BLaER1 (cell line): Measurements from ENCODE around the gene SEMA4B.

ENCODE experiments used
- H3K27ac ChIP-seq: shearing (Covaris generic); formaldehyde crosslinking; 2 replicates; pipeline ENCODE4 v1.8.1; 2022
- H3K27me3 ChIP-seq: shearing (Covaris generic); formaldehyde crosslinking; 2 replicates; pipeline ENCODE4 v1.8.1; 2022
- H3K36me3 ChIP-seq: shearing (Covaris generic); formaldehyde crosslinking; 2 replicates; pipeline ENCODE4 v1.8.1; 2022
- H3K4me1 ChIP-seq: shearing (Covaris generic); formaldehyde crosslinking; 2 replicates; pipeline ENCODE4 v1.8.1; 2022
- H3K4me2 ChIP-seq: shearing (Covaris generic); formaldehyde crosslinking; 2 replicates; pipeline ENCODE4 v1.8.1; 2022
- H3K4me3 ChIP-seq: shearing (Covaris generic); formaldehyde crosslinking; 2 replicates; pipeline ENCODE4 v1.8.1; 2022
- H3K9ac ChIP-seq: shearing (Covaris generic); formaldehyde crosslinking; 2 replicates; pipeline ENCODE4 v1.8.1; 2022
- H3K9me3 ChIP-seq: shearing (Covaris generic); formaldehyde crosslinking; 2 replicates; pipeline ENCODE4 v1.8.1; 2022
- H4K20me1 ChIP-seq: shearing (Covaris generic); formaldehyde crosslinking; 2 replicates; pipeline ENCODE4 v1.8.1; 2022
- Cebpa-rat ChIP-seq: shearing (Covaris generic); IDR thresholded peaks from 2 replicates; pipeline ENCODE4 v1.8.1; 2022

SEMA4B gene

GRCh38 chr15:90212221-90213098 is 11.3 kb downstream of the SEMA4B start:
- Histone ChIP-seq H3K4me1 (peaks cover 64% of the 10 kb centered on the region), H3K4me2 (peak overlapping the region; percentile 77; the same call in 1 of the 2 replicates), H3K36me3 (peaks cover 34% of the 10 kb centered on the region), H4K20me1 (peaks cover 52% of the 10 kb centered on the region; the same call in 1 of the 2 replicates), H3K4me3 (no peak overlapping the region), H3K27me3 (no peaks in the 10 kb centered on the region), H3K27ac (0 out of 2 replicates have a peak overlapping the region, but pooled peaks have one; percentile 70), H3K9ac (no peak overlapping the region), H3K9me3 (no peaks in the 10 kb centered on the region)
- no peak for TF ChIP-seq Cebpa-rat

- Histone ChIP-seq H3K4me1 (peaks cover 64% of the 10 kb centered on the region), H3K9ac (no peak overlapping the region), H3K36me3 (peaks cover 35% of the 10 kb centered on the region), H3K9me3 (no peaks in the 10 kb centered on the region), H3K27me3 (no peaks in the 10 kb centered on the region), H3K27ac (0 out of 2 replicates have a peak overlapping the region, but pooled peaks have one; percentile 8), H3K4me3 (no peak overlapping the region), H4K20me1 (peaks cover 54% of the 10 kb centered on the region; the same call in 1 of the 2 replicates), H3K4me2 (peak overlapping the region; percentile 56)
- no peak for TF ChIP-seq Cebpa-rat
Observed at GRCh38 chr15:90213122-90213817, 12.1 kb downstream of the SEMA4B start.

GRCh38 chr15:90213818-90214204 is 12.7 kb downstream of the SEMA4B start:
- H3K9ac ChIP-seq: no peak overlapping the region
- H3K9me3 ChIP-seq: no peaks in the 10 kb centered on the region
- no peak overlapping the region for H3K4me3 ChIP-seq
- H3K4me2 ChIP-seq: peak overlapping the region; percentile 56
- H3K36me3 ChIP-seq: peaks cover 35% of the 10 kb centered on the region
- TF ChIP-seq Cebpa-rat: no peak
- no peaks in the 10 kb centered on the region for H3K27me3 ChIP-seq
- peaks cover 54% of the 10 kb centered on the region; the same call in 1 of the 2 replicates for H4K20me1 ChIP-seq
- peaks cover 65% of the 10 kb centered on the region for H3K4me1 ChIP-seq
- H3K27ac ChIP-seq: no peak overlapping the region

- peaks cover 54% of the 10 kb centered on the region; the same call in 1 of the 2 replicates for H4K20me1 ChIP-seq
- H3K36me3 ChIP-seq: peaks cover 27% of the 10 kb centered on the region
- no peak overlapping the region for H3K9ac ChIP-seq
- TF ChIP-seq Cebpa-rat: no peak
- H3K4me3 ChIP-seq: no peak overlapping the region
- peaks cover 65% of the 10 kb centered on the region for H3K4me1 ChIP-seq
- peak overlapping the region; percentile 4 for H3K4me2 ChIP-seq
- H3K27ac ChIP-seq: no peak overlapping the region
- H3K9me3 ChIP-seq: no peaks in the 10 kb centered on the region
- H3K27me3 ChIP-seq: no peaks in the 10 kb centered on the region
Observed at GRCh38 chr15:90214553-90215196, 13.5 kb downstream of the SEMA4B start.

- H3K27ac ChIP-seq: no peak overlapping the region
- no peak overlapping the region for H3K4me3 ChIP-seq
- peaks cover 62% of the 10 kb centered on the region for H3K4me1 ChIP-seq
- no peak for TF ChIP-seq Cebpa-rat
- no peaks in the 10 kb centered on the region for H3K9me3 ChIP-seq
- H3K4me2 ChIP-seq: no peak overlapping the region
- peaks cover 36% of the 10 kb centered on the region for H3K36me3 ChIP-seq
- H3K9ac ChIP-seq: no peak overlapping the region
- H3K27me3 ChIP-seq: no peaks in the 10 kb centered on the region
- H4K20me1 ChIP-seq: peaks cover 34% of the 10 kb centered on the region; the same call in 1 of the 2 replicates
Observed at GRCh38 chr15:90217671-90218394, 16.7 kb downstream of the SEMA4B start.

GRCh38 chr15:90219421-90220141 is 18.5 kb downstream of the SEMA4B start:
- Histone ChIP-seq H3K9me3 (no peaks in the 10 kb centered on the region), H3K4me1 (peaks cover 63% of the 10 kb centered on the region), H3K27me3 (no peaks in the 10 kb centered on the region), H4K20me1 (peaks cover 34% of the 10 kb centered on the region; the same call in 1 of the 2 replicates), H3K4me2 (peak overlapping the region; percentile 57), H3K36me3 (peaks cover 53% of the 10 kb centered on the region), H3K4me3 (no peak overlapping the region), H3K9ac (no peak overlapping the region), H3K27ac (peak overlapping the region; percentile 30; the same call in 1 of the 2 replicates)
- TF ChIP-seq Cebpa-rat: no peak

GRCh38 chr15:90221246-90221900 is 20.2 kb downstream of the SEMA4B start:
- Histone ChIP-seq H3K4me2 (peak overlapping the region; percentile 62), H3K9me3 (no peaks in the 10 kb centered on the region), H3K36me3 (peaks cover 71% of the 10 kb centered on the region), H4K20me1 (peaks cover 39% of the 10 kb centered on the region; the same call in 1 of the 2 replicates), H3K27ac (peak overlapping the region; percentile 51), H3K9ac (peak overlapping the region; percentile 18; the same call in 1 of the 2 replicates), H3K27me3 (no peaks in the 10 kb centered on the region), H3K4me3 (no peak overlapping the region), H3K4me1 (peaks cover 63% of the 10 kb centered on the region)
- no peak for TF ChIP-seq Cebpa-rat

GRCh38 chr15:90222547-90222946 is 21.4 kb downstream of the SEMA4B start:
- no peaks in the 10 kb centered on the region for H3K27me3 ChIP-seq
- H3K36me3 ChIP-seq: peaks cover 79% of the 10 kb centered on the region
- no peak overlapping the region for H3K9ac ChIP-seq
- H3K4me3 ChIP-seq: no peak overlapping the region
- H3K4me1 ChIP-seq: peaks cover 63% of the 10 kb centered on the region
- H3K4me2 ChIP-seq: no peak overlapping the region
- no peak for TF ChIP-seq Cebpa-rat
- no peaks in the 10 kb centered on the region for H3K9me3 ChIP-seq
- H4K20me1 ChIP-seq: peaks cover 29% of the 10 kb centered on the region; the same call in 1 of the 2 replicates
- H3K27ac ChIP-seq: no peak overlapping the region
